Subcutaneous adipose tissue (tissue), 4 donors: ENCODE data around the gene WDSUB1. TPM values are rescaled to one million over a fixed set of nuclear protein-coding genes. Genes with fewer than 3 reads are reported as not detected.

ENCODE experiments used
- total RNA-seq, 4 donors: library from RNA; depleted of rRNA; stranded (reverse); fragments of >200 nt; gene quantifications; one replicate each; pipeline ENCODE4 v1.1.0, GENCODE V29; 2016
- TF ChIP-seq, protein P1 (sequence below): fragments of 450-650 bp; IDR thresholded peaks from one replicate; pipeline ENCODE4 v1.5.1; 2016; ENCODE audit warnings: low read depth, mild to moderate bottlenecking, control low read depth, antibody characterized with exemption, moderate library complexity

Gene WDSUB1
- total RNA-seq, 4 donors from 2014 or later: 5.8 to 9.3 (median 8.2) TPM

- TF ChIP-seq, protein P1, sequence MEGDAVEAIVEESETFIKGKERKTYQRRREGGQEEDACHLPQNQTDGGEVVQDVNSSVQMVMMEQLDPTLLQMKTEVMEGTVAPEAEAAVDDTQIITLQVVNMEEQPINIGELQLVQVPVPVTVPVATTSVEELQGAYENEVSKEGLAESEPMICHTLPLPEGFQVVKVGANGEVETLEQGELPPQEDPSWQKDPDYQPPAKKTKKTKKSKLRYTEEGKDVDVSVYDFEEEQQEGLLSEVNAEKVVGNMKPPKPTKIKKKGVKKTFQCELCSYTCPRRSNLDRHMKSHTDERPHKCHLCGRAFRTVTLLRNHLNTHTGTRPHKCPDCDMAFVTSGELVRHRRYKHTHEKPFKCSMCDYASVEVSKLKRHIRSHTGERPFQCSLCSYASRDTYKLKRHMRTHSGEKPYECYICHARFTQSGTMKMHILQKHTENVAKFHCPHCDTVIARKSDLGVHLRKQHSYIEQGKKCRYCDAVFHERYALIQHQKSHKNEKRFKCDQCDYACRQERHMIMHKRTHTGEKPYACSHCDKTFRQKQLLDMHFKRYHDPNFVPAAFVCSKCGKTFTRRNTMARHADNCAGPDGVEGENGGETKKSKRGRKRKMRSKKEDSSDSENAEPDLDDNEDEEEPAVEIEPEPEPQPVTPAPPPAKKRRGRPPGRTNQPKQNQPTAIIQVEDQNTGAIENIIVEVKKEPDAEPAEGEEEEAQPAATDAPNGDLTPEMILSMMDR: no peak
Observed at GRCh38 chr2:159249990-159250715, 36.4 kb downstream of the WDSUB1 start.

GRCh38 chr2:159246325-159246988, 40.0 kb downstream of the WDSUB1 start:
- TF ChIP-seq, protein P1: no peak

DNA sequence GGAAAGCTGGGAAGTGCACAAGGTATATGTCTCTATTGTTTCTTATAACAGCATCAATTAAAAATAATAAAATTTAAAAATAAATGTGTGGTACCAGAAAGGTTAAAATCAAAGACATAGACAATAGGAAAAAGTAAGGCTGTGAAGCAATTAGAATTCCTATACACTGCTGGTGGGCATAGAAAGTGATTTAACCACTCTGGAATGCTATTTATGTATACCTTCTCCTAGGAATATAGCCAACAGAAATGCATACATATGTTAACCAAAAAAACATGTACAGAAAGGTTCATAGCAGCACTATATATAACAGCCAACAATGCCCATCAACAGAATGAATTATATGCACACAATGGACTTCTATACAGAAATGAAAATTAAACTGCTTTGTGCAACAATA, 43.0 kb downstream of the WDSUB1 start:
- TF ChIP-seq, protein P1: no peak

DNA sequence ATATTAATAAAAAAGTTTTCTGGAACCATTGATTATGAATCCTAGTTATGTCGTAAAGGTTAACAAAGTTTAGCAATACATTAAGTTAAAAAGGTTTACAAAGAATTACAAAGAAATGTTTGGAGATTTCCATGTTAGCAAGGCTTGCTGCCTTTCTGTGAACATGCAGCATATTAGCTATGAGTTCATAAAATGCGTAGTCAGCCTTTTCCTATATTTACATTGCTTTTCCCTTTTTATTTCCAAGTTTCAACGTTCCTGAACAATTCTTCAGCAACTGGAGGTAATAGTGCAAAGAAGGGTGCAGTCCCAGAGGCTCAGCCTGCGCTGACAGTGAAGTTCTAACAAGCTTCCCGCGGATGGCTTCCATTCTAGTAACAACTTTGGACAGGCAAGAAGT, 51.6 kb downstream of the WDSUB1 start:
- TF ChIP-seq, protein P1: no peak

- TF ChIP-seq, protein P1: no peak
Observed at GRCh38 chr2:159232456-159233170, 53.9 kb downstream of the WDSUB1 start.

GRCh38 chr2:159230145-159230877, 56.2 kb downstream of the WDSUB1 start:
- TF ChIP-seq, protein P1: no peak
